ENCODE results near the gene SLC24A5.

SLC24A5 gene

DNA sequence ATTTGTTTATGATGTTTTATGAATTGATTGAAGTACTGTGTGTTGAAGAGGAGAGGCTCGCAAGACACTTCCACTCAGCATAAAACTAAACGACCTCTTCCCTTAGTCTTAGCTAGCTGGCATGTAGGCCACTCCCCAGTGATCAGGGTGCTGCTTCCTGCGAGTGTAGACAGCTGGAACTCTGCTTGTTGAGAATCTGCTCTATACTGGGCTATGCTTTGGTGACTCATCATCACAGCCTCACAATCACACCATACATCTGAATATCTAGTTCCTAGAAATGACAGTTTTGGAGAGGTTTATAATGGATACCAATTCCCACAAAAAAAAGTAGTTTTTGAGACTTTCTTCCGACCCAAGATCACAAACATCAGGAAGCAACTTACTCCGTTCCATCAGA is 1.5 kb upstream of the SLC24A5 start:
- DNase-seq = no peak

DNA sequence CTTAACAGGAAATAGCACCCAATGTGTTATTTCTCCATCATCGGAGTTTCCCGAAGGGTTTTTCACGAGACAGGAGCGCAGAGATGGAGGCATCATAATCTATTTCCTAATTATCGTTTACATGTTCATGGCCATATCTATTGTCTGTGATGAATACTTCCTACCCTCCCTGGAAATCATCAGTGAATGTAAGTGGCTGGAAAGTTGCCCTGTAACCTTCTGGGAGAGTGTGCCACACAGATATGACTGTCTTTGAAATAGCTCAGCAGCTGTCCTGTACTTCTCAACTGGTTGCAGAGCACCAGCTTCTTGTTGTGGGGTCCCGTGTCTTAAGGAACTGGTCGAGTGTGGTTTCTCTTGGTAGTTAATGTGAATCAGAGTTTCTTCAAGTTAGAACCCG is 1.1 kb downstream of the SLC24A5 start:
- DNase-seq = no peak

DNA sequence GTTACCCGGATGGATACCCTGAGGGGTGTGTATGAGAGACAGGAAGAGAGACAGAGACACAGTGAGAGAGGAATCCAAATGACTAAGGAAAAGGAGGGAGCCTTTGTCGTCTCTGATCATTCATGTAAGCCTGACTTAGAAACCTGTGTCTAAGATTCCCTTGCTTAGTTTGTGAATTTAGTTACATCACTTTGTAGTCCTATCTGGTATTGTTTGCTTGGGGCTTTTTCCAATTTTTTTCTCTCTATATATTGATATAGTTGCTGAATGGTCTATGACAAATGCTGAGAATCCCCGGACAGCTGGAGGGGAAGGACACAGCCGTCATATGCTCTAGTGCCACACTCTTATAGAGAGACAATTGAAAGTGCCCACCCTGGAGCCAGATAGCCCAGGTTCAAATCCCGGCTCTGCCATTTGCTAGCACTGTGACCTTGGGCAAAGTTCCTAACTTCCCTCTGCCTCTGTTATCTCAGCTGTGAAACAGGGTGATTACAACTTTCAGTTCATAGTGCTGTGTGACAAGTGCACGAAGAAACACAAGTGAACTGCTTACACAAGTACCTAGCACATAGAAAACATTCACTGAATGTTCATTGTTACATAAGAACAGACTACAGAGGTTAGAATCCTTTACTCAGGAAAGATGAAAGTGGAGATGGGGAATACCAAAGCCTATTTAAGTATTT is 6.0 kb downstream of the SLC24A5 start:
- no peak for DNase-seq

DNA sequence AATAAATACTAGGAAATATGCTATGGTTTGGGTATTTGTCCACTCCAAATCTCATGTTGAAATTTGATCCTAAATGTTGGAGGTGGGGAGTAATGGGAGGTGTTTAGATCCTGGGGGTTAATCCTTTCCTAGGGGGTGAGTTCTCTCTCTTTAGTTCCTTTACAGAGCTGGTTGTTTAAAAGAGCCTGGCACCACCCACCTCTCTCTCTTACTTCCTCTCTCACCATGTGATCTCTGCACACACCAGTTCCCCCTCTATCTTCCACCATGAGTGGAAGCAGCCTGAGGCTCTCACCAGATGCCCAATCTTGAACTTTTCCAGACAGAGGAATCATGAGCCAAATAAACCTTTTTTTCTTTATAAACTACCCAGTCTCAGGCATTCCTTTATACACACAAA is 10.5 kb downstream of the SLC24A5 start:
- DNase-seq = no peak

DNA sequence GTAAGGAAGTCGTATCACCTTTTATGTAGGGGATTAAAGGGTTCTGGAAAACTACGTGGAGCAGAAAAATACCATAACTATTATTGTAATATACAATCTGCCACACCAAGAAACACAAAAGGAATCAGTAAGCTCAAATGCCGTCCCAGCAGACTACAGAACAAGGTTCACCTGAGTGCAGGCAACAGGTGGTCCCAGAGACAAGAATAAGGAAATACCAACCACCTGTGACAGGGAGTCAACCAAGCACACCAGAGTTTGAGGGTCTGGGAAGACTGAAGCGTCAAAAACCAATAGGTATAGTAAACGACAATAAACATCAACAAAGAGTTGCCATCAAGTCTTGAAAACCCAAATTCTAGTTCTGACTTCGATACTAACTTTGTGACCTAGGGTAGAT is 12.1 kb downstream of the SLC24A5 start:
- no peak for DNase-seq

GRCh38 chr15:48143856-48144255 is 23.1 kb downstream of the SLC24A5 start:
- DNase-seq = no peak

DNA sequence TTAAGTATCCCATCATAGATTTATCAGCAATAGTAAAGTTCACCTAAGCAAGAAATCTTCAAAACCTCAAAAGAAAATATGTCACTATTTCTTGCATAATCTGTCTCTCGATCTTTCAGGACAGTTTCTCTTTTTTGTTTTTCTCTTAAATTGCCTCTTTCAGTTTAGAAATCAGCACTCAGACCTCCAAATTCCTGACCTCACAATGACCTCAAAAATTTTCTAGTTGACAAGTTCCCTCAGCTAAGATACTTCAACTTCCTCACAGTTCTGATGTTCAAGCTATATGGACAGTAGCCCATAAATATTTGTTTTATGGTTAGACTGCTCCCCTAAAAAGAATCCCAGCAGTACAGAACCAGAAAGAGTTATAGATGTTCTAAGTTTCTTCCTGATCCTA is 24.1 kb downstream of the SLC24A5 start:
- no peak for DNase-seq

DNA sequence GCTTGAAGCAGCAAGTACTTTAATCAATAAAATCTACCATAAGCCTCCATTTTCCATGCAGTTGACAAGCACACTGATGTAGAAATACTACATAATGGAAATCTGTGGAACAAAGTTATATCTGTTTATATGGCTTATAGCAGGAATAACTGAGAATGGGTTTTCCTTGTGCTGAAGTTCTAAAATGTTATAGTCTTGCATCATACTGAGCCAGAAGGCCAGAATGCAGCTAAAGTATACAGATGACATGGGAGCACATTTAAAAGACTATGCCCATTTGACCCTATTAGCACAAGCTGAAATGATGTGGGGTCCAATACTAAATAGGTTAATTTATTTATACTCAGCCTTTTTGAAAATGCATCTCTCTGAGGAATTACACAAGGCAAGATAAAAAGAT is 25.1 kb downstream of the SLC24A5 start:
- no peak for DNase-seq

DNA sequence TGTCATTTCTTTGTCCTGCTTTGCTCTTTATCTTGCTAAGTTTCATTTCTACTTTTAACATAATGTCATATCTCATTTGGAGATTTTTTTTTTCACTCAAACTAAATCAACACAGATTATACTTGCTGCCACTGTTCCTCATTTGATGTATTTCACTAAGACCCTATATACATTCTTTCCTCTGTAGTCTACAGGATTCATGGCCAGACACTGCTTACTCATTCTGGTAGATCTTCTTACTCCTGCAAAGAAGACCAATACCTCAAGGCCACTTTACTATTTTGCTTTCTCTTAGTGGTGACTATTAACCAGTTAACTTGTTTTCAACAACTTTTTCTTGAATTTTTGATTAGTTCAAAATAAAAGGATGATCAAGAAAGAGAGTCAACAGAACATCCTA is 26.6 kb downstream of the SLC24A5 start:
- DNase-seq = no peak

DNA sequence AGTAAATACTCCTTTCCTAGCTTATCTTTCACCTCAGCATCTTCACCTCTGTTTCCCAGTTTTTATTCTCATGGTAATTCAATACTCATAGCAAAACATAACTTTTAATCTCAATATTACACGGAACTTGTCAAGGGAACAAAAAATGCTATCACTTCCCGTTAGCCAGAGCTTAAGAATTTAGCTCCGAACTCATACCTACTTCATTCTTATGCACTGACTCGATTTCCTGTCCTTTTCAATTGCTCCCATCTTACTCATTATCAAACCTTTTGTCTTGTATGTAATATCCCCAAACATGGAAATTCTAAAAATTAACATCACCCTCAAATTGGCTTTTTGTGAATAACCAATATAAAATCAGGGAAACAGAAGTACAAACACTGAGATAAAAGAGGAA is 29.1 kb downstream of the SLC24A5 start:
- DNase-seq = no peak

GRCh38 chr15:48153526-48153925 is 32.7 kb downstream of the SLC24A5 start:
- DNase-seq = no peak

GRCh38 chr15:48168616-48169015 is 47.8 kb downstream of the SLC24A5 start:
- DNase-seq = no peak

- DNase-seq = no peak
Observed at GRCh38 chr15:48170981-48171380, 50.2 kb downstream of the SLC24A5 start.

- DNase-seq = no peak
Observed at GRCh38 chr15:48175126-48175525, 54.3 kb downstream of the SLC24A5 start.

DNA sequence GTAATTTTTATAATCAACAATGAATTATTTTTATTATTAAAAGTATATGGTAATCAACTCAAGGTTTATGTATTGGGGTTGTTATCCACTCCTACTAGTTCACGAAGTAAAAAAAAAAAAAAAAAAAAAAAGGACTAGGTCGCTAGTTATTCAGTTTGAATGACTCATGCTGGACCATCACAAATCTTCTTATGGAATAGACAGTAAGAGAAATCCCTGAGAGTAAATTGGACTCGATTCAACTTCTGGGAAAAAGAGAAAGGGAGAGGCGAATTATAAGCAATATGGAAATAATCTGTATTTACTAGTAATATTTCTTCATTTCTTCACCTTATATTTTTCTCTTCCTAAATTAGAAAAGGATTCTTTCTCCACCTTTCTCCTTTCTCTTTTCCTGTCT is 55.3 kb downstream of the SLC24A5 start:
- no peak for DNase-seq

- DNase-seq = no peak
Observed at GRCh38 chr15:48176957-48177356, 56.2 kb downstream of the SLC24A5 start.

DNA sequence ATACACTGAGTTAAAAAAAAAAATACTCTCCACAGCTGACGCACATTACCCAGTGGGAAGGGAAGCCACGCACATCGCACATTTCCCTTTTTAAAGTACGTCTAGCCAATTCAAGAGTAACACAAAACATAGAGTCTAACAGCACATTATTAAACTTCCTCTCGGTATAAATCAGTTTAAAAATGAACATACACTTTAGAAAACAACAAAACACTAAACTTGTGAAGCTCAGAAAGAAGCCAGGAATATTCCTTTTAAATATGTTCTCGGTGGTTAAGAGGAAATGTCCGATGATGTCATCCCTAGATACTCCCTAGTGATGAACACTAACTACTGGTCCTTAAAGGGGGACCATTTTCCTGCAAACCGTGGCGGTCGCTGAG is 56.6 kb downstream of the SLC24A5 start:
- peak; percentile 0 to 66 for DNase-seq

DNA sequence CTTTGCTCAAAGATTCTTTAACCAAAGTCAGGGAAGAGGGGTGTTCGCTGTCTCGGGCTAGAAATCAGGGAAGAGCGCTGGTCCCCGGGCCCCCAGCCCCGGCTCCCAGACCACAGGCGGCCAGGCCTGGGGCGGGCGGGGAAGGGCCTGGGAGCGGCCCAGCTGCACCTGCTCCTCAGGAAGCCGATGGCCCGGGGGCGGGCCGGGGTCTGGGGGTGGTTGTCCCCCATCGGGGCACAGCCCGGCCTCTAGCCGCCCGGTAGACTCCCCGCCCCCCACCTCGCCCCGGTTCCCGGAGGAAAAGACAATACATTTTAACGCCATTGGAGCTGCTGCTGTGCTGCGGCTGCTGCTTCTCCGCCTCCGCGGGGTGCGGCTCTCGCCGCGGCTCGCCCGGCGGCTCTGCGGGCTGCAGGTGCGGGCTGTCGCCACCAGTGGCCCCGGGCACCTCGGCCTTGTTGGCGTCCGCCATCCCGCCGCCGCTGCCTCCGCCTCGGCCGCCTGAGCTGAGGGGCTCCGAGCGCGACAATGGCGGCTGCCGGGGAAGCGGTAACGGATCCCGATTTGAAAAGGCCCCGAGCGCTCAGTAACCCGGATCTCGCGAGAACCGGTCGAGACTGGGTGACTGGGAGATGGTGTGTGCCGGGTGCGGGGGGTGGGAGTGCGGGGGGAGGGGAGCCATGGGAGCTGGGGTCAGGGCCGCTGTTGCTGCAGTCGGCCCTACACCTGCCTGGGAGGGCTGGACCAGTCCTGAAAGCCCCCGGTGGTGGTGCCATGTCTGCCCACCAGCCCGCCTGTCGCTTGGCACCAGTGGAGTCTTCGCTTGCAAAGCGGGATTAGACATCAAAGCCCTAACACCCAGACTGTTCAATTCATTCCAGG is 57.2 kb downstream of the SLC24A5 start, which contains the start of gene MYEF2:
TSS of gene MYEF2 (minus strand) at position 530 of the 882 bp plus-strand sequence. CDS start at position 472, 58 bp downstream.
- DNase-seq = peak; percentile 19 to 69

DNA sequence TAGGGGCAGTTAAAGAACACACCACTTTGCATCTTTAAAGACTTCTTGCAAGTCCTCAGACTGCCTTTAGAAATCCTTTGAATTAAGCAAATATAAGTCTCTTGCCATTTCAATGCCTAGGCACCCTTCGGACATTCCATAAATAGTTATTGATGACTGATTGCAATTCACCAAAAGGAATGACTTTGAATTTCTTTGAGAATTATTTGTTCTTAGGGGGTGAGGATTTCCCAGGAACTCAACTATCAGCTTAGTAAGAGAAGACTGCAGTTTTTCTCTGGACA is 57.8 kb downstream of the SLC24A5 start:
- DNase-seq = no peak

DNA sequence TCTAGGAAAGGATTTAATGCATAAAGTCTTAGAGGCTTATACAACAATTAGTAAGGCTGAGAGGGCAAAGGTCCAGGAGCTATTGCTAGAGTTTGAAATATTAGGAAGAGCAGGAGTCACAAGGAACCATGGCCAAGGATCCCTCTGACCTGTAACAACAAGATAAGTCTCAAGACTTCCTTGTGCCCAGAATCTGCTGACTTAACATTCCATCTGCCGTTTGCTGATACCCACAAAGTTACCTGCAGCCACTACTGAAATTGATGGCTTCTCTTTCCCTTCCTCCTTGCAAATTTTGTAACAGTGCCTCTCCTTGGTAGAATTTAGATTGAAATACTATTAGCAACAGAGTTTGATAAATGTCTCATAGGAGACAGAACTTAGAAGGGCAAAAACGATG is 62.0 kb downstream of the SLC24A5 start:
- DNase-seq = no peak

DNA sequence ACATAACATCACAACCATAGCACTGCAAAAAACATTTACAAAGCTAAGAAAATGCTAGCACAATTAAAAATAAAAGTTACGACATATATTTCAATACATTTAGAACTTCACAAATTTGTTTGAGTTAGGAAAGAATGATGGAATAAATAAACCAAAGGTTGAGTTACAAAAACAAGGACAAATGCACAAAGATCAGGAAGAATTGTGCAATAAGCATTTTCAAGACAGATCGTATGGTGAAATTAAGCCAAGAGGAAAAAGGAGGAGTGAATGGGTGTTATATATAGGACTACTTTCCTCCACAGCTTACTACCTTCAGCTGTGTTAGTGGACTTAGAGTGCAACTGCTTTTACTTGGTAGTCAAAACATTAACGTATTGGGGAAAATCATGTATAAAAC is 64.7 kb downstream of the SLC24A5 start:
- no peak for DNase-seq

GRCh38 chr15:48186271-48186670 is 65.5 kb downstream of the SLC24A5 start:
- no peak for DNase-seq

GRCh38 chr15:48190932-48191573 is 70.3 kb downstream of the SLC24A5 start:
- peak; percentile 34 to 55 for DNase-seq

Measured in hippocampal formation (tissue), 2 donors.